HG03460 (cell line): ENCODE data around the gene AFAP1L2.

Experiments
- ATAC-seq: cut with Tn5 transposase; IDR thresholded peaks from one replicate; pipeline ENCODE4 v1.9.1; 2021; ENCODE audit not compliant: unreplicated experiment

Gene AFAP1L2

DNA sequence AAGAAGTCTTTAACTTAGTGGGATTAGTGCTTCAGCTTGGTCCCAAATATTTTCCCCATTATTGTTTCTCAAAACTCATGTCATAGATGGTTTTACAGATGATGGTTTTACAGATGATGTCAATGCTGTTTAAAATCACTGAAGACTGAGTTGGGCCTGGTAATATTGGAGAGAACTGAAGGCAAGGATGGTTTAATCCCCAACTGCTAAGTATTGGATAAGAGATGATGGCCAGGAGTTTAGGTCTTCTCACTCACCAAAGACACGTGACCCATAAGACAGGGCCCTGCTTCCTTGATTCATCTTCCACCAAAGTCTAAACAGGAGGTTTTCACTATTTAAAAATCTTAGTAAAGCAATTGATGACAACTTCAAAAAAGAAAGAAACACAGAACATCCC, 108.9 kb downstream of the AFAP1L2 start:
- ATAC-seq: no peak

DNA sequence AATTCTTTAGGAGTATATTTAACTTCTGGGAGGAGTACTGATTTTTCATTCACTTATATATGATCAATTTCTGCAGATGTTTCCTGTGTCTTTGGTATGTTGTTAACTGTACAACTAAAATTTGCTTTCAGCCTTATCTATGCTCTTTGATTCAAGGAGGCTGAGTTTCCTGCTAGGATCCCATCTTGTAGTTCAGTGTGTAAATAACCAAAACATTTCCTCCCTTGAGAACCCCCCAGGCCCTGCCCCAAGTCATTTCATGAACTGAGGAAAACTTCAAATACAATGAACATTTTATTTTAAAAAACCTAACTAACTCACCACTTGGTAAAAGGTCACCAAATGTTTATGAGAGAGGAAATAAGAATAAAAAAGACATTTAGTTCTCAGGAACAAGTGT, 109.8 kb downstream of the AFAP1L2 start:
- no peak for ATAC-seq

DNA sequence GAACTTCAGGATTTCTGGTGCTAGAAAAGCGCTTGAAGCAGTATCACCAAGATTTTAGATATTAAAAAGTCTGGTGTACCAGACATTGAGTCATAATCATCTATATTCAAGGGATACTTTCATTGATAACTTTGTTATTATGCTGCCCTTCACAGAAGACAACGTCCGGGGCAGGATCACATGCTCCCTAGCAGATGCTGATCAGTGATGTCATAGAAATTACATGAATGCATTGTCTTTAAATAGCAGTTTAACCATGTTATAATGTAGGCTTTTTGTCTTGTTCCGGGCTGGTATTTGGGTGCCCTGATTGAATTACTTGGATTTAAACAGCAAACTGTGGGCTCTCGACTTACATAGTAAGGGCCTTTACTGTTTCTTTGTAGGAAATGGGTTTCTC, 111.2 kb downstream of the AFAP1L2 start:
- ATAC-seq: no peak

DNA sequence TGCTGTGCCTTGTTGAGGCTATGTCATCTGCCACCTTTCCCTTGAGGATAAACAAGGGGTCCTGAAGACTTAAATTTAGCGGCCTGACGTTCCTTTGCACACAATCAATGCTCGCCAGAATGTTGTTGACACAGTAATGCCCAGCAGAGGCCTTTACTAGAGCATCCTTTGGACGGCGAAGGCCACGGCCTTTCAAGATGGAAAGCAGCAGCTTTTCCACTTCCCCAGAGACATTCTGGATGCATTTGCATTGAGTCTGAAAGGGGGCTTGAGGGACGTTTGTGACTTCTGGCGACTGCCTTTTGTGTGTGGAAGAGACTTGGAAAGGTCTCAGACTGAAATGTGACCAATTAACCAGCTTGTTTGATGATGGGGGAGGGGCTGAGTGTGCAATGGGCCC, 112.8 kb downstream of the AFAP1L2 start:
- ATAC-seq: no peak

GRCh38 chr10:114291076-114291475, 113.2 kb downstream of the AFAP1L2 start:
- ATAC-seq: no peak

- no peak for ATAC-seq
Measured at GRCh38 chr10:114290038-114290437, 114.3 kb downstream of the AFAP1L2 start.

- no peak for ATAC-seq
Measured at GRCh38 chr10:114289096-114289436, 115.2 kb downstream of the AFAP1L2 start.

- ATAC-seq: no peak
Measured at GRCh38 chr10:114288424-114289095, 115.7 kb downstream of the AFAP1L2 start.

DNA sequence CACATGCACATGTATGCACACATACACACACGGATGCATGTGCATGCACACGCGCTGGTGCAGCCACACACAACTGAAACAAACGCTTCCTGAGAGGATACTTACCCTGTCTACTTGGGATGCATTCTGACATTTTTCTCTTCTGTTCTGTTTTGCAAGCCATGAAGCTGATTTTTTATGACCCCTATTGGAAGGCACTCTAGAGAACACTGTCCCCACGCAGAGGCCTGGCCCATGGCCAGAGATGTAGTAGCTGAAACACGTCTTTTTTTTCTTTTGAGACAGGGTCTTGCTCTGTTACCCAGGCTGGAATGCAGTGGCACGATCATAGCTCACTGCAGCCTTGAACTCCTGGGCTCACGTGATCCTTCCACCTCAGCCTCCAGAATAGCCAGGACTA, 117.4 kb downstream of the AFAP1L2 start:
- ATAC-seq: no peak

DNA sequence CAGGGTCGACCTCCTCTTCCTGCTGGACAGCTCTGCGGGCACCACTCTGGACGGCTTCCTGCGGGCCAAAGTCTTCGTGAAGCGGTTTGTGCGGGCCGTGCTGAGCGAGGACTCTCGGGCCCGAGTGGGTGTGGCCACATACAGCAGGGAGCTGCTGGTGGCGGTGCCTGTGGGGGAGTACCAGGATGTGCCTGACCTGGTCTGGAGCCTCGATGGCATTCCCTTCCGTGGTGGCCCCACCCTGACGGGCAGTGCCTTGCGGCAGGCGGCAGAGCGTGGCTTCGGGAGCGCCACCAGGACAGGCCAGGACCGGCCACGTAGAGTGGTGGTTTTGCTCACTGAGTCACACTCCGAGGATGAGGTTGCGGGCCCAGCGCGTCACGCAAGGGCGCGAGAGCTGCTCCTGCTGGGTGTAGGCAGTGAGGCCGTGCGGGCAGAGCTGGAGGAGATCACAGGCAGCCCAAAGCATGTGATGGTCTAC, 118.3 kb downstream of the AFAP1L2 start:
- no peak for ATAC-seq

GRCh38 chr10:114284346-114285071, 119.8 kb downstream of the AFAP1L2 start:
- no peak for ATAC-seq

GRCh38 chr10:114283535-114284234, 120.6 kb downstream of the AFAP1L2 start:
- no peak for ATAC-seq

- no peak for ATAC-seq
Measured at GRCh38 chr10:114283091-114283490, 121.2 kb downstream of the AFAP1L2 start.

DNA sequence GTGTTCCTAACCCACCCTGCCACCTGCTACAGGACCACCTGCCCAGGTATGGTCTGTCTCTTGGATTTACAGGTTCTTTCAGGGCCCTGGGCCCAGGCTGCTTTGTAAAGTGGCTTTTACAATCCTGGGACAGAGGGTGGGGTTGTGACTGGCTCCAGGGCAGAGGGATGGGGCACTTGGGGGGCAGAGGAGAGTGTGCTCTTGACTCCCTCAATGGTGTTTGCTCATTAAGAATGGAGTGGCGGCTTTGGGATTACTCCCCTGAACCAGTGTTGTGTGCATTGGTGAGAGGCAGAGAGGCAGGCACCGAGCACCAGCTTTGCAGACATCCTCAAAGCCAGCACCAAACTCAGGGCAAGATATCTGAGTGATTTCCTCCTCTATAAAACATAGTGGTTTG, 121.8 kb downstream of the AFAP1L2 start:
- ATAC-seq: no peak

- no peak for ATAC-seq
Measured at GRCh38 chr10:114281461-114281860, 122.8 kb downstream of the AFAP1L2 start.

DNA sequence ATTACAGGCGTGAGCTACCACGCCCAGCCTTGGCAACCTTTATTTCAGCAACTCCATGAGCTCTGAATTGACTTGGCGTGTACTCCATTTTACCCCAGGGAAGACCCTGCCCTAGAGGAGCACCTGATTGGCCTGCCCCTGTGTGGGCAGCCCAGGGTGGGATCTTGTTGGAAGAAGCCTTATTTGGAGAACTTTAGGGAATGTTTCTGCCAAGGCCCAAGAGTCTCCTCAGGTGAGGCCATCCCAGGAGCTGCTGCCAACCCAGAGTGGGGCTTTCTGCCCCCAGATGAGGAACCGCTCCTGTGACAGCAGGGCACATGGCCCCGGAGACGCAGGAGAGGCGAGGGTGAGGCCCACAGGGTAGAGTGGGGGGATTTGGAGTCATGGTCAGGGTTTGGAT, 123.3 kb downstream of the AFAP1L2 start:
- ATAC-seq: no peak

GRCh38 chr10:114279901-114280644, 124.2 kb downstream of the AFAP1L2 start:
- no peak for ATAC-seq

GRCh38 chr10:114279289-114279688, 125.0 kb downstream of the AFAP1L2 start:
- ATAC-seq: no peak

- ATAC-seq: no peak
Measured at GRCh38 chr10:114278884-114279191, 125.5 kb downstream of the AFAP1L2 start.

DNA sequence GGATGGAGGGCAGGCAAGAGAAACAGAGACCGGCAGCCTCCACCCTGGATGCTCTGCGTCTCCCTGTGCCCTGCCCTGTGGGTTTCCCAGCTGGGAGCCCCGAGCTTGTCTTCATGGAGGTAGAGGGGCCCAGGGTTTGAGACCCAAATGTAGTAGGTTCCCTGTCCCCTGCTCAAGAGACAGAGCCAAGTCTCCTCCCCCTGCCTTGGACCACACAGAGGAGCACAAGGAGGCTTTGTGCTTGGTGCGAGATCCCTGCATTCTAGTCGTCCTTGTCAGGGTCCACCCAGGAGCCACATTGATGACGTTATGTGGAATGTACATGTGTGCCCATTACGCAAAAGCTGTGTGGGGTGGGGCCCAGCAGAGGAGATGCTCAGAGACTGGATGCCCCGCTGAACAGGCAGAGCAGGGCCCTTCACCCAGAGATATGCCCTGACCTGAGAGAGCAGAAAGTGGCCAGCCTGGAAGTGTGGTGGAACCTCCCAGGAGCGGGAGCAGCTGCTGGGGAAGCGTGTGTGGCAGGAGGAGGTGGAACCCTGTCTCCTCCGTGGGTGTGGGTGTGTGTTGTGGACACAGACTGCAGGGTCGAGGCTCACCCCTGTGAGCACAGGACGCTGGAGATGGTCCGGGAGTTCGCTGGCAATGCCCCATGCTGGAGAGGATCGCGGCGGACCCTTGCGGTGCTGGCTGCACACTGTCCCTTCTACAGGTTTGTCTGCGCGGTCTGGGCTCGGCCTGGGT, 126.0 kb downstream of the AFAP1L2 start:
- ATAC-seq: no peak

GRCh38 chr10:114276671-114277070, 127.6 kb downstream of the AFAP1L2 start:
- ATAC-seq: no peak
